NCI-H2107 treated with DMSO at 0.1 percent for 48 hours (cell line): ENCODE measurements around the gene C19orf81.
"Not testable (repeated sequence)": the region's sequence is repeated elsewhere in the genome, so short reads cannot be mapped to it uniquely, and the experiment has no call there.

Experiments used
- DNase-seq: peaks from one replicate; lab custom pipeline; 2025; ENCODE audit not compliant: unreplicated experiment; lab: John Stamatoyannopoulos, UW

Gene C19orf81

GRCh38 chr19:50649433-50650391 lies at the start of gene C19orf81:
C19orf81 (plus strand) TSS chr19:50649445; CDS start chr19:50649445, 0 bp downstream.
- no peak for DNase-seq

GRCh38 chr19:50601407-50602088 lies 47.7 kb upstream of the C19orf81 start:
- DNase-seq, result no peak

- no peak for DNase-seq
Measured at GRCh38 chr19:50602089-50602422, 47.2 kb upstream of the C19orf81 start.

- DNase-seq, result no peak
Measured at GRCh38 chr19:50602496-50602895, 46.7 kb upstream of the C19orf81 start.

GRCh38 chr19:50602935-50603334 lies 46.3 kb upstream of the C19orf81 start:
- DNase-seq, result no peak

GRCh38 chr19:50604264-50605073 lies 44.8 kb upstream of the C19orf81 start:
- DNase-seq, result not testable (repeated sequence)

- DNase-seq, result not testable (repeated sequence)
Measured at GRCh38 chr19:50606059-50606836, 43.0 kb upstream of the C19orf81 start.

- DNase-seq, result no peak
Measured at GRCh38 chr19:50607388-50607787, 41.9 kb upstream of the C19orf81 start.

GRCh38 chr19:50607874-50608785 lies 41.1 kb upstream of the C19orf81 start:
- no peak for DNase-seq

GRCh38 chr19:50612504-50613404 lies 36.5 kb upstream of the C19orf81 start:
- not testable (repeated sequence) for DNase-seq

GRCh38 chr19:50618379-50618778 lies 30.9 kb upstream of the C19orf81 start:
- DNase-seq, result not testable (repeated sequence)

- not testable (repeated sequence) for DNase-seq
Measured at GRCh38 chr19:50619184-50619583, 30.1 kb upstream of the C19orf81 start.

GRCh38 chr19:50620394-50620906 lies 28.8 kb upstream of the C19orf81 start:
- DNase-seq, result not testable (repeated sequence)

- DNase-seq, result no peak
Measured at GRCh38 chr19:50624949-50625600, 24.2 kb upstream of the C19orf81 start.

GRCh38 chr19:50626011-50626410 lies 23.2 kb upstream of the C19orf81 start:
- DNase-seq, result no peak

- DNase-seq, result no peak
Measured at GRCh38 chr19:50626795-50627194, 22.4 kb upstream of the C19orf81 start.

- DNase-seq, result no peak
Measured at GRCh38 chr19:50628146-50628545, 21.1 kb upstream of the C19orf81 start.

- no peak for DNase-seq
Measured at GRCh38 chr19:50628551-50628950, 20.7 kb upstream of the C19orf81 start.
